T47D (cell line): ENCODE measurements around the gene ZNF697.

Source experiments
- DNase-seq, 2 experiments: peaks; one replicate each; pipeline versions ENCODE4 v3.0.0 to v3.0.0-alpha.2; 2011 to 2012; ENCODE audit warnings: low read depth in 1 of 2, low spot score in 1 of 2
- JUND ChIP-seq: IDR thresholded peaks from 2 replicates; pipeline ENCODE4 v1.6.1; 2012; ENCODE audit warnings: low read depth
- in situ Hi-C: cut with HindIII; loops from 2 replicates; pipeline ENCODE4 v1.10.0; 2016; ENCODE audit warnings: low sequenced_read_pairs, low pct_unique_long_range_greater_than_20kb

Gene ZNF697

GRCh38 chr1:119656410-119656955, 8.4 kb upstream of the ZNF697 start:
- in situ Hi-C loops: no loop called here
- TF ChIP-seq JUND: no peak
- DNase-seq: no peak

GRCh38 chr1:119655154-119655553, 7.1 kb upstream of the ZNF697 start:
- in situ Hi-C loops: no loop called here
- no peak for TF ChIP-seq JUND
- DNase-seq: no peak

GRCh38 chr1:119653839-119654170, 5.7 kb upstream of the ZNF697 start:
- in situ Hi-C loops: no loop called here
- no peak for TF ChIP-seq JUND
- no peak for DNase-seq

- no peak for TF ChIP-seq JUND
- in situ Hi-C loops: no loop called here
- no peak for DNase-seq
Observed at GRCh38 chr1:119653135-119653838, 5.2 kb upstream of the ZNF697 start.

- TF ChIP-seq JUND: no peak
- in situ Hi-C loops: no loop called here
Observed at GRCh38 chr1:119652587-119652986, 4.5 kb upstream of the ZNF697 start.

GRCh38 chr1:119651641-119652040, 3.6 kb upstream of the ZNF697 start:
- no peak for DNase-seq
- no peak for TF ChIP-seq JUND
- in situ Hi-C loops: no loop called here

More at GRCh38 chr1:119652587-119652986, 4.5 kb upstream of the ZNF697 start:
- no peak for DNase-seq

- in situ Hi-C loops: no loop called here
- no peak for DNase-seq
- TF ChIP-seq JUND: no peak
Observed at GRCh38 chr1:119651133-119651532, 3.1 kb upstream of the ZNF697 start.

- no peak for TF ChIP-seq JUND
- DNase-seq: no peak
- in situ Hi-C loops: no loop called here
Observed at GRCh38 chr1:119648620-119649004, 546 bp upstream of the ZNF697 start.

- in situ Hi-C loops: no loop called here
- TF ChIP-seq JUND: no peak
- no peak for DNase-seq
Observed at GRCh38 chr1:119647228-119647733, 785 bp downstream of the ZNF697 start.

GRCh38 chr1:119646521-119647227, 1.4 kb downstream of the ZNF697 start:
- no peak for TF ChIP-seq JUND
- no peak for DNase-seq
- in situ Hi-C loops: no loop called here

- DNase-seq: no peak
- no peak for TF ChIP-seq JUND
- in situ Hi-C loops: no loop called here
Observed at GRCh38 chr1:119639109-119639508, 9.0 kb downstream of the ZNF697 start.

- in situ Hi-C loops: no loop called here
- DNase-seq: no peak
- TF ChIP-seq JUND: no peak
Observed at GRCh38 chr1:119637710-119638109, 10.4 kb downstream of the ZNF697 start.

- in situ Hi-C loops: no loop called here
- DNase-seq: no peak
- no peak for TF ChIP-seq JUND
Observed at GRCh38 chr1:119636491-119637089, 11.5 kb downstream of the ZNF697 start.
